Fibroblast of the aortic adventitia (primary cell): ENCODE data around the gene ALPK1. TPM values are rescaled to one million over a fixed set of nuclear protein-coding genes. Genes with fewer than 3 reads are reported as not detected.

Source experiments
- DNase-seq: peaks from one replicate; pipeline ENCODE4 v3.0.0-alpha.2; 2010; ENCODE audit warnings: low read depth
- H3K4me3 ChIP-seq: 2 replicates; pipeline ENCODE4 v1.5.1; 2011; ENCODE audit warnings: low read depth, mild to moderate bottlenecking, control low read depth, low read length, moderate library complexity
- CTCF ChIP-seq: IDR thresholded peaks from 2 replicates; pipeline ENCODE4 v1.5.1; 2011; ENCODE audit warnings: mild to moderate bottlenecking, low read length, control low read depth, inconsistent platforms; ENCODE audit not compliant: insufficient read depth
- total RNA-seq: library from RNA; depleted of rRNA; stranded (reverse); fragments of >200 nt; gene quantifications from 2 replicates; pipeline ENCODE4 v1.2.3, GENCODE V29; 2012; ENCODE audit warnings: low replicate concordance

Gene ALPK1
- total RNA-seq, 1 donor = 34.1 TPM

- DNase-seq = no peak
- no peak for TF ChIP-seq CTCF
- H3K4me3 ChIP-seq = no peak overlapping the region
Measured at GRCh38 chr4:112377594-112378242, 80.5 kb downstream of the ALPK1 start.

GRCh38 chr4:112378243-112378620, 81.1 kb downstream of the ALPK1 start:
- TF ChIP-seq CTCF = no peak
- DNase-seq = no peak
- H3K4me3 ChIP-seq = no peak overlapping the region

- TF ChIP-seq CTCF = no peak
- H3K4me3 ChIP-seq = no peak overlapping the region
- peak; percentile 27 for DNase-seq
Measured at GRCh38 chr4:112378858-112379257, 81.7 kb downstream of the ALPK1 start.

GRCh38 chr4:112379306-112379705, 82.1 kb downstream of the ALPK1 start:
- no peak overlapping the region for H3K4me3 ChIP-seq
- TF ChIP-seq CTCF = no peak
- no peak for DNase-seq

GRCh38 chr4:112381996-112382692, 85.0 kb downstream of the ALPK1 start:
- DNase-seq = no peak
- TF ChIP-seq CTCF = no peak

GRCh38 chr4:112386071-112386470, 88.9 kb downstream of the ALPK1 start:
- no peak for TF ChIP-seq CTCF

More at GRCh38 chr4:112381996-112382692, 85.0 kb downstream of the ALPK1 start:
- H3K4me3 ChIP-seq = no peak overlapping the region

GRCh38 chr4:112402098-112402497, 104.9 kb downstream of the ALPK1 start:
- no peak overlapping the region for H3K4me3 ChIP-seq
- TF ChIP-seq CTCF = no peak
- DNase-seq = peak; percentile 4

More at GRCh38 chr4:112386071-112386470, 88.9 kb downstream of the ALPK1 start:
- no peak for DNase-seq
- H3K4me3 ChIP-seq = no peak overlapping the region
